ENCODE data around the gene FAAH2.
"Not testable (repeated sequence)": the region's sequence is repeated elsewhere in the genome, so short reads cannot be mapped to it uniquely, and the experiment has no call there.

FAAH2 gene

DNA sequence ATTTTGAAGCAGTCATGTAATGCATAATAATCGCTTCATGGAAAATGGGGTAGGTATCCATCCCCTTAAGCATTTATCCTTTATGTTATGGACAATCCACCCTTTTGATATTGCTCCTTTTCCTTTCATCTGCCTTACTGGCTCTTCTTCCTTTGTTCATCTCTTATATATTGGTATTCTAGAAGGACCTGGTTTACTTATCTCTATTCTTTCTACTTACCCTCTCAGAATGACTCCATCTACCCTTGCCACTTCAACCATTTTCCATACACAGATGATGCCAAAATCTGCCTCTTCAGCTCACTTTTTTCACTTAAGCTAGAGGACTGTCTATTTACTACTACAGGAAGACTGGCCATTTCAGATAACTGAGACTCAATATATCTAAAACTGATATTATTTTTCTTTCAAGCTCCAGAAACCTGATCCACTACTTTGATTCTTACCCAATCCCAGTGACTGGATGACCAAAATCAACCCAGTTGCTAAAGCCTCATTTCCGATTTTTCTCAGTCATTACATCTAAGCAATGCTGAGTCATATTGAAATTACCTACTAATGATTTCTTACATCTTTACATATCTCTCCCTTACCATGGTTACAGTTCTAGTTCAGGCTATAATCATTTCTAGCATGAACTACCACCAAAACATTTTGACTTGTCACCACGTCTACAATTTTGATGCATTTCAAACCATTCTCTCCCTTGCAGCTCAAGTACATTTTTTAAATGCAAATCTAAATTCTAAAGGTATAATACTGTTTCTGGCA lies 93.7 kb downstream of the FAAH2 start:
- DNase-seq (ENCODE audit: low spot score): no peak

DNA sequence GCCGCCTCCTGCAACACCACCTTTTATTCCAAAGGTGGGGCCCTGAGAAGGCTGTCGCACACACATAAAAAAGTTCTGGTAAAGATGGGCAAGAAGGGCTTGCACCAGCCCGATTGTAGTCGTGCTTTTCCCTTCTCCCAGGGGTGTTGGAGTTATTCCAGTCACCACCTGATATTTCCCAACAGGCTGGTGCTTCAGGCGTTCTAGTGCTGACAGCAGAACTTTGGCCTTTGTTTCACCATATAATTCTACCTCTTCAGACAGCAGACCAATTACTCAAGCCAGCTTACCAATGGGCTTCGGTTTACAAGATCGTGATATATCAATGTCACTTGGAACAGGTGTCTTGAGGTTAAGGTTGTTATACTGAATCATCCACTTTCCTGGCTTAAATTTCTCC lies 107.7 kb downstream of the FAAH2 start:
- not testable (repeated sequence) for DNase-seq (ENCODE audit: low spot score)

DNA sequence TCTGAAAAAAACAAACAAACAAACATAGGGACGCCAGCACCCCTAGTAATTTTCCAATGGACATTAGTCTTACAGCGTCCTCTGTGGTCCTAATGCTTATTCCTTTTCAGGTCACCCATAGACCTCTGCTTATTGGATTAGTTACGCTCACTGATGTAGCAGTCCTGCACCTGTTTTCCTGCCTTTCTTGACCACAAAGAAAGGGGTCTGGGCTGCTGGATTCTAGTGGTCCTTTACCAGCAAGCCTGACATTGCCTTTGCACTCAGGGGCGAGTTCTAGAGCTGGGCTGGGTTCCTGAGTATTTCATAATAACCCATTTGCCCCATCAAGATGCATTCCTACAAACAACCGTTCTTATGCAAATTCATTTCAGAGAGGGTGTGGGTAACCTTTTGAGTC lies 116.7 kb downstream of the FAAH2 start:
- DNase-seq (ENCODE audit: low spot score): not testable (repeated sequence)

DNA sequence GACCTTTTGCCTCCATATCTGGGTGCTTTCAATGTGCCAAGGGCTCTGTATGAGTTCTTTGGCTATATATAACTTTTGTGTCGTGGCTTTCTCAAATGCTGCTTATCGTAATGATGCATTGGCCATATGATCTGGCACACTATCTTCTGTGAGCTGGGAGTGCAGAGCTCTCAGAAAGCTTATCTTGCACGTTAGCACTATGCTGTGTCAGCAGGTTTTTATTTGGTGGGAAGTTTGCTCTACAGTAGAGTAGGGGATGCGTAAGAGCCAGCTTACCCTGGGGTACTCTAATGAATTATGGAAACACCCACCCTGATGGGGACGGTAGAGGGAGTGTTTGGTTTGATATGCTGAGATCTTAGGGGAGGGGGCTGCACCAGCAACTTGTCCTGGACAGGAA lies 119.6 kb downstream of the FAAH2 start:
- no peak for DNase-seq (ENCODE audit: low spot score)

DNA sequence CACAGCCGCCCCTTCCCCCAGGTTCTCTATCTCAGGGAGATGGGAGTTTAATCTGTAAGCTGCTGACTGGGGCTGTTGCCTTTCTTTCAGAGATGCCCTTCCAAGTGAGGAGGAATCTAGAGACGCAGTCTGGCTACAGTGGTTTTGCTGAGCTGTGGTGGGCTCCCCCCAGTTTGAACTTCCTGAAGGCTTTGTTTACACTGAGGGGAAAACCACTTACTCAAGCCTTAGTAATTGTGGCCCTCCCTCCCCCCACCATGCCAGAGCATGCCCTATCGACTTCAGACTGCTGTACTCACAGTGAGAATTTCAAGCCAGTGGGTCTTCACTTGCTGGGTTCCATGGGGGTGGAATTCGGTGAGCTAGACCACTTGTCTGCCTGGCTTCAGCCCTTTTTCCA lies 131.3 kb downstream of the FAAH2 start:
- DNase-seq (ENCODE audit: low spot score): no peak

DNA sequence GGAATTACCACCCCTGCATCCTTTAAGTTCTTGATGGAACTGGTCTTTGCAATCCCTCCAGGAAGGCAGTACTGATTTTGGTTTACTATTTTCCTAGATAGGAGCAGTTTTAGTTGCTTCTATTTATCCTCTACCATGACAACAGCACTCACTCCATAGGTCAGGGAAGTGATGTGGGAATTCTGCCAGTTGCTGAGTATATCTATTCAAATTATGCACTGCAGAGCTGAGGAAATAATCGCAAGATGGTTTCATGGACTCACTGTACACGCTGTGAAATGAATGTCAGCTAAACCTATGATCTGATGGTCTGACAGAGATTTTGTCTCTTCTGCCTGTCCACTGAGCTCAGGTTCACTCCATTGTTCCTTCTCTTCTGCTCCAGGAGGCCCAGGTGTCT lies 135.8 kb downstream of the FAAH2 start:
- no peak for DNase-seq (ENCODE audit: low spot score)

DNA sequence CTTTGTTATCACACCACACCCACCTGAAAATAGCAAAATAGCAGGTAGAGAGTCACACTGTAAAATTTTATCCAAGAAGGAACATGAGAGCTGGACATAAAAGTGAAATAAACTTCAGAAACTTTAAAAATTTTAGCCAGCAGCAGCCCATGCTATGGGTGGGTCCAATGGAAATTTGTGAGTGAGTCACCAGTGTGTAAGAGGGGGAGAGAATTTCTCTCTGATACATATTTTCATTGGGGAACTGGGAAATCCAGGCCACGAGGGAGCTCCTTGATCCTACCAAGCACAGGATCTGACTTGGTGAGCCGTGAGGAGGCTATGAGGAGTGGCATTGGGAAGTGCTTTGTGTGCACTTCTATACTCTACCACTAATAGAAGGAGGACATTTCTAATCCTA lies 136.3 kb downstream of the FAAH2 start:
- no peak for DNase-seq (ENCODE audit: low spot score)

DNA sequence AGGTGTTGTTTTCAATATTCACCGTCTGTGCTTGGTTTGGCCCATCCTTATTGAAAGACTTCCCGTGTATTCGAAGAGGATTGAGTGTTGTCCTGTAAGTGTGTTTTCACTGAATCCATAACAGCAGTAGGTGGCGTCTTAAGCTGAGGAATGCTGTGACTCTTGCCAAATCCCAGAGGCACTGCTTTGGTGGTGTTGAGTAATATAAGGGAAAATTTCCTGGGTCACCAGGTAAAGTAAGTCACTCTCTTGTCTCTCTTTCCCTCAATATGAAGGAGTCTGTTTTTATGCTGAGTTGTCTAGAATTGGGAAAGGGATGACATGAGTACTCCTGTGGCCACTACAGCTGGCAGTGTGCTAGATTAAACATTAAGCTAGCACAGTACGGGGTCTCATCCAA lies 158.6 kb downstream of the FAAH2 start:
- no peak for DNase-seq (ENCODE audit: low spot score)

DNA sequence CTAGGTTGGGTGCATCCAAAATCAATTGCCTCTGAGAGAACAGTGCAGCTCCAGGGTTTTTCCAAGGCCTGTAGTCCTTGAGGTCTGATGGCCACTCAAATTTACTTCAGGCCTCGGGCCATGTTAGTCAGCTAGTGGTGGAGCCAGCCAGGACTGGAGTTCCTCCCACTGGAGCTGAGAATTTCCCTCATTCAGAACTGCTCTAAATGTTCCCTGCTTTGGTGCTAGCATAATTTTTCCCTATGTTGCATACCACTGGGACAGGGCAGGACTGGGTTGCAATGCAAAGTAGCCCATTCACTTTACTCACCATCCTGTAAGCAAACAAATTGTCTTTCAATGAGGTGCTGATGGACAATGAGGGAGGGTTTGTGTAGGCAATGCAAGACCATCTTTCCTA lies 159.3 kb downstream of the FAAH2 start:
- DNase-seq (ENCODE audit: low spot score): no peak

DNA sequence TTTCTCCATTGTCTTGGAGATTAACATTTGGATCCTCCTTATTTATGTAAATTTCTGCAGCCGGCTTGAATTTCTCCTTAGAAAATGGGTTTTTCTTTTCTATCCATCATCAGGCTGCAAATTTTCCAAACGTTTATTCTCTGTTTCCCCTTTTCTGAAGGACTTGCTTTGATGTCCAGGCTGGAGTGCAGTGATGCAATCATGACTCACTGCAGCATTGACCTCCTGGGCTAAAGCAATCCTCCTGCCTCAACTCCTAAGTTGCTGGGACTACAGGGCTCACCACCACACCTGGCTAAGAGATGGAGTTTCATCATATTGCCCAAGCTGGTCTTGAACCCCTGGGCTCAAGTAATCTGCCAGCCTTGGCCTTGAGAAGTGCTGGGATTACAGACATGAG lies 161.3 kb downstream of the FAAH2 start:
- no peak for DNase-seq (ENCODE audit: low spot score)

DNA sequence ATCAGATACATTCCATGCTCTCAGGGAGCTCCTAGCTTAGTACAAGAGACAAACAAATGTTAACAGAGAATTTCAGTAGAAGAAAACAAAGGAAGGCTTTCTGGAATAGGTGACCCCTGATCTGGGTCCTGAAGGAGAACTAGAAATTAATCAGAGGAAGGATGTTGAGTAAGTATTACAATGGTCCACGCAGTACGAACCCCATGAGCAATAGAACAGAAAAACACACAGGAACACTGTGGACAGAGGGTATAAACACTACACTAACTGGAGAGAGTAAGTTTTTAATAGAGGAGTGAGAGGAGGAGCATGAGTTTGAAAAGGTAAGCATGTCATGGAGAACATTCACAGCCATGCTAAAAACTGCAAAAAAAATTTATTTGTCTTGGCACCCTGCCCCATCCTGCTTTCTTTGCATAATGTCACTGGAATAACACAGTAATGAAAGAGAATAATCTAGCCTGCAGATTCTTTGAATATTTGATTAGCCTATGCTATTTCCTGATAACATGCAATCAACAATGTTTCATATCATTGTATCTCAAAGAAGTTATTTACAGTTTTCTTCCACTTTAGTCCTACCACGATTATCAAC lies 165.0 kb downstream of the FAAH2 start:
- no peak for DNase-seq (ENCODE audit: low spot score)

DNA sequence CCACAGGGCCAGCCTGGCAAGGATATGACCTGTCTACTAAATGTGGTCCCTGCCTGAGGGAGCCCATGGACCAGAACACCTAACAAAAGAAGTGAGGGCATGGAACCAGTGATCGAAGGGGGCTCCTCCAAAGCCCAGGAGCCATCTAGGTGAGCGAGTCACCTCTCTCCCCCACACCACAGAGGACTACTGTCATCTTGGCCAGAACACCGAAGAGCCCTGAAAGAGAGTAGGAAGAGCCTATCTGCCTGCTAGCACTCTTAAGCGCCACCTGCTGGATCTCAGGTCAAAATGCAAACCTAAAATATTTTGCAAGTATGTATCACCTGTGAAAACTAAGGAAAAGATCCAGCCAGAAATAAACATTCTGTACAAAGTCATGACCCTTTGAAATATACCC lies 167.4 kb downstream of the FAAH2 start:
- DNase-seq (ENCODE audit: low spot score): peak; percentile 14

DNA sequence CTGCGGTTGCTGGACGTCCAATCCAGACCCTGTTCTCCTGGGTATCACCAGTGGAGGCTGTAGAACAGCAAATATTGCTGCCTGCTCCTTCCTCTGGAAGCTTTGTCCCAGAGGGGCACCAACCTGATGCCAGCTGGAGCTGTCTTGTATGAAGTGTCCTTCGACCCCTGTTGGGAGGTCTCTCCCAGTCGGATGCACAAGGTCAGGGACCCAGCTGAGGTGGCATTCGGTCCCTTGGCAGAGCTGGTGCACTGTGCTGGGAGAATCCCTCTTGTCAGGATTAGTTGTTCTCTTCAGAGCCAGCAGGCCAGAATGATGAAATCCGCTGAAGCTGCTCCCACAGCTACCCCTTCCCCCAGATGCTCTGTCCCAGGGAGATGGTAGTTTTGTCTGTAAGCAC lies 195.0 kb downstream of the FAAH2 start:
- DNase-seq (ENCODE audit: low spot score): no peak

DNA sequence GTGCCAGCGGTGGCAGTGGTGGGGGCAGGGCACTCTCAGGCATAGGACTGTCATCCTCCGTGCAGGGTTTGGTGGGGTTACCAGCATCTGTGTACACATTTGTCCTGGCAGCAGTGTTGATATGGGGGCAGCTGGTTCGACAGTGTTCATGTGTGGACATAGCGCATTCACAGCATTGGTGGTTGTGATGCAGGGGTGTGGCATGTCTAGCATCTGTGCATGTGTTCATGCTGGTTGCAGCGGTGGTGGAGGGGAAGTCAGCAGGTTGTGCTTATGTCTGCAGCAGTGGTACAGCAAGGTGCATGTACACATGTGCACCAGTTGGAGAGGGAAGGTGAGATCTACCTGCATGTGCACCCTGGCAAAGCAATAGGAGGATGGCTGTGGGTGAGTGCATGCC lies 230.0 kb downstream of the FAAH2 start:
- no peak for DNase-seq (ENCODE audit: low spot score)

DNA sequence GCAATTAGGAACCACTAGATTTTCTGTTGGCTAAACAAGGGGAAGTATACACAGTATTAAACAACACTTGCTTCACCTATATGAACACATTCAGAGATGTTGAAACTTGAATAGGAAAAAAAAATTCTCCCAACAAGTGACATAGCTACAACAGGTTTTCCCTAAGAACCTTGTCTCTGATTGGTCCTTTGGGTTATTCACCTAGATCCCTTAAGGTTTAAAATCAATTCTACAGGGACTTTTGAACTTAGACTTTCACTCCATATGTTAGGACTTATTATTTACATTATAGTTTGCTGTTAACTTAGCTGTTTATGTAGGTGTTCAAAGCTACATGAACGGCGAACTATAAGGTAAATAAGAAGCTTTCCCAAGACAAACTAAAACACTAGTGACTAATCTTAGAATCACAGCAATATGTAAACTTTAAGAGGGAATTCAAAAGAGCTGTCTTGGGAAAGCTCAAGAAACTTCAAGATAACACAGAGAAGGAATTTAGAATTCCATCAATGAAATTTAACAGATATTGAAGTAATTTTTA lies 233.1 kb downstream of the FAAH2 start:
- no peak for DNase-seq (ENCODE audit: low spot score)

DNA sequence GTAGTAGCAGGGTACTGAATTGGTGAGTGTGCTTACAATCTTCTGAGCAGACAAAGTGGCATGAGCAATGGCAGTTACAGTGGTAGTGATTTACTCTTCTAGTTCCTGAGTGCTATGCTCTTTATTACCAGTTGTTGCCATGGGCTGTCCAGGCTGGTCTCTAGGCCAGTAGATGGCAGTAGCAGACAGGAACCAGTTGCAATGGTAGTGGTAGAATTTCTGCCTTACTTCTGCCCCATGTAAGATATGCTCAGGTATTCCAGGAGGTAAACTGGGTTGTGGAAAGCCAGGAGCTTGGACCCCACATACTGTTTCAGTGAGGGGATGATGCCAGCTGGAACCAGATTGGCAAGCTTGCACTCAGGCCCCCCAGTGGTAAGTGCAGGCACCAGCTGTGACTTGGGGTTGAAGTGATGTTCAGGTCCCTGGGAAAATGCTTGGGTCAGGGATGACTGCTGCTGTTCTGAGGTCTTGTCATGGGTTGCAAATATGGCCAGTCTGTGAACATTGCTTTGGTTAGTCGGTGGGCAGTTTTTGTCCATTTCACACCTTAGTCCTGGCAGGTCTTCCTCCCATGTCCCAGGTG lies 242.3 kb downstream of the FAAH2 start:
- peak; percentile 34 for DNase-seq (ENCODE audit: low spot score)

Data from SW480 (cell line).